HG03095 (cell line): ENCODE measurements around the gene NSF.
"Not testable (repeated sequence)": the region's sequence is repeated elsewhere in the genome, so short reads cannot be mapped to it uniquely, and the experiment has no call there.

Experiments used
- ATAC-seq: cut with Tn5 transposase; IDR thresholded peaks from one replicate; pipeline ENCODE4 v1.9.1; 2021; ENCODE audit warnings: moderate library complexity; ENCODE audit not compliant: unreplicated experiment

Gene NSF

DNA sequence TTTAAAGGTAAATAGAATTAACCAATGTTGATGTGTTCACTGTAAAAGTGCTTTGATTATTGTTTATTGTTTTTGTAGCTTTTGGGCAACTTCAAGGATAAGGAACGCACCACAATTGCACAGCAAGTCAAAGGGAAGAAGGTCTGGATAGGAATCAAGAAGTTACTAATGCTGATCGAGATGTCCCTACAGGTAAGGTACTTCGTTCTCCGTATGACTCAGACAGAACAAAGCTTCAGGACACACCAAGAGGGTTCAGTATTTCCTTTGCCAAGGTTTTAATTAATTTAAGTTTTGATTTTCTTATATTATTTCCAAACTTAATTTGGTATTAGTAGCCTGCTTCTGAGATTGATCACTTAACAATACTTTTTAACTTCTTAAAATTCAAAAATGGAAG is 161.0 kb downstream of the NSF start:
- ATAC-seq = no peak

- no peak for ATAC-seq
These were observed 163.3 kb downstream of the NSF start for GRCh38 chr17:46753776-46754175.

DNA sequence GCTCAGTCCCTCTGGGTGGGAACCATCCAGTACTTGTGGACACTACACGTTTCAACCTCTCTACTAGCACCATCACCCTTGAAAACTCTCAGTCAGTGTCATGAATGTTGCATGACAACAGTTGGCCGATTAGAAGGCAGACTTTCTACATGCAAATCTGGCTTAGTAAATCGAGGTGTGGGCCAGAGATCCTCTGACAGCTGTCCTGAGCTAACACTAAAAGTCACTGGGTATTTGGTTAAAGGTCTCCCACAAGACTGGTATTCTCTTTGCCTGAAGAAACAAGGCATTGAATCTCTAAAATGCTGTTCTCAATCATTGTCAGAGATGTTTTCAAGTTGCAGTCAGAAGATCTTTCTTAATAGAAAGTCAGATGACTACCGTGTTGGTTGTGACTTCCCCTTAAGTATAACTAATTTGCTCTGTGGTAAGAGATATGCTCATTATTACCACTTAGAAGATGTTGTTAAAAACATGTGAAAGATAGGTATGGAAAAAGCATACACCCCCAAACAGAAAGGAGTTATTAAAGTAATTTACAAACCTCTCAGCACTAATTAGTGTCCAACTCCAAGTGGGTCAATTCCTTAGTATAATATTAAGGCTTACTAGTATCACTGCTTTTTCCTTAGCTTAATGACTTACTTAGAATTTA is 165.7 kb downstream of the NSF start:
- ATAC-seq = no peak

- ATAC-seq = no peak
These were observed 166.4 kb downstream of the NSF start for GRCh38 chr17:46756861-46757260.

DNA sequence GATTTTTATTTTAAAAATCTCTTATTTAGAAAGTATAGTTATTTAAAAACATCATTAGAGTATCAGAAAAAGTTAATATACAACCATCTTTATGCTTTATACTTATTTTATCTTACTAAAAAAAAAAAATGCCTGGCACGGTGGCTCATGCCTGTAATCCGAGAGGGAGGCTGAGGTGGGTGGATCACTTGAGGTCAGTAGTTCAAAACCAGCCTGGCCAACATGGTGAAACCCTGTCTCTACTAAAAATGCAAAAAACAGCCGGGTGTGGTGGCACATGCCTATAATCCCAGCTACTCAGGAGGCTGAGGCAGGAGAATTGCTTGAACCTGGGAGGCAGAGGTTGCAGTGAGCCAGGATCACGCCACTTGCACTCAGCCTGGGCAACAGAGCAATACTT is 167.1 kb downstream of the NSF start:
- ATAC-seq = not testable (repeated sequence)

DNA sequence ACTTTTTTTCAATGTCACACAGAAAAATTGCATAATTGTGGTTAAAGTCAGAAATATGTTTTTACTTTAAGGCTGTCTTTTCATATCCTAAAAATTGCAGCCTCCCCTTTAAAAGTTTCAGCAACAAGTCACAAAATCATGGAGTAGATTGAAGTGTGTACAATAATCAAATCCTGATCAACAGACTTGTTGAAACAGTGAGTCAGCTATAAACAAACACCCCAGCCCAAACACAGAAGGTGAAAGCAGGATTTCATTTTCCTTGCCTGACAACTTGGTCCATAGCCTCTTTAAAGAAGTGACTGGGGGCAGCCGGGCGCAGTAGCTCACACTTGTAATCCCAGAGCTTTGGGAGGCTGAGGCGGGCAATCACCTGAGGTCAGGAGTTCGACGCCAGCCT is 168.1 kb downstream of the NSF start:
- ATAC-seq = no peak

- no peak for ATAC-seq
These were observed 168.7 kb downstream of the NSF start for GRCh38 chr17:46759141-46759540.

GRCh38 chr17:46763416-46763815 is 172.9 kb downstream of the NSF start:
- no peak for ATAC-seq

DNA sequence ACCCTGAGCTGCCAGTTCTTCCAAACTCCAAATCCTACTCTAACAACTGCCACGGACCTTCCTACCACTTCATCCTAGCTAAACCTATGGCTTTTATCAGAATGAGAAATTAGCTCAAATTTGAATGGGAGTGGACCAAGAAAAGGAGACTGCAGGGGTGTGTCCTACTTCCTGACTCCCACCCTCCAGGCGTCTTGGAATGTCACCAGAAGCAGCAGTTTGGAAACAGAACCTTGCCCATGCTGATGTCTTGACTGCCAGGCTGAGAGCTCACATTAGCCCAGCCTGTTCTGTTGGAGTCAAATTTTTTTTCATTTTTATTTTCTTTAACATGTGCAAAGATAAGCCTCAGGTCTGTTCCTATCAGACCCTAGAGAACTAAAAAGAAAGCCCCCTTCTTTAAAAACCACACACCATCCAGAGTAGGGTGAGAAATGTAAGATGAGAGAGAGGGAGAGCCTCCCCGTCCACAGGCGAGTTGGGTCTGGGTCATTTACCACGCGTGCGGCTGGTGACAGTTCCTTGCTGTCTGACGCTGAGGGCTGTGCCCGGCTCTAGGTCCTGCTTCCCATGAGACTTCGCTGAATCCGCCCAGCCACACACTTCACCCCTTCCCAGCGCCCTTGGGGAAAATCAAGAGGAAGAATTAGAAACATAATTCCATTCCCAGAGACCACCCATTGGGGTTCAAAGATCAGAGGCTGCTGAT is 173.7 kb downstream of the NSF start:
- ATAC-seq = no peak

GRCh38 chr17:46764709-46765401 is 174.4 kb downstream of the NSF start:
- ATAC-seq = no peak

- no peak for ATAC-seq
These were observed 175.0 kb downstream of the NSF start for GRCh38 chr17:46765453-46765852.

- no peak for ATAC-seq
These were observed 176.3 kb downstream of the NSF start for GRCh38 chr17:46766493-46767491.

DNA sequence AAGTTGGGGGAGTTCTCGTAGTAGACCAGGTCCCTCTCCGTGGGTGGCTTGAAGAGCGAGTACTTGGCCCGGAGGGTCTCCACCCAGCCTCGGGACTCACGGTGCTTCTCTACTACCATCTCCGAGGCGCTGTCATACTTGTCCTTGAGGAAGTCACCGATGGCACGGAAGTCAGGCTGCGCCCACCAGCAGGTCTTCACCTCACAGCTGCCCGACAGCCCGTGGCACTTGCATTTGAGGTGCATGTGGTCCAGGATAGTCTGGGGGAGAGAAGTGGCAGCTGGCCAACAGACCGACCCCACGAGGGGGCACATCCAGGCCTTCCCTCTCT is 178.0 kb downstream of the NSF start:
- no peak for ATAC-seq

GRCh38 chr17:46768896-46769295 is 178.4 kb downstream of the NSF start:
- not testable (repeated sequence) for ATAC-seq

DNA sequence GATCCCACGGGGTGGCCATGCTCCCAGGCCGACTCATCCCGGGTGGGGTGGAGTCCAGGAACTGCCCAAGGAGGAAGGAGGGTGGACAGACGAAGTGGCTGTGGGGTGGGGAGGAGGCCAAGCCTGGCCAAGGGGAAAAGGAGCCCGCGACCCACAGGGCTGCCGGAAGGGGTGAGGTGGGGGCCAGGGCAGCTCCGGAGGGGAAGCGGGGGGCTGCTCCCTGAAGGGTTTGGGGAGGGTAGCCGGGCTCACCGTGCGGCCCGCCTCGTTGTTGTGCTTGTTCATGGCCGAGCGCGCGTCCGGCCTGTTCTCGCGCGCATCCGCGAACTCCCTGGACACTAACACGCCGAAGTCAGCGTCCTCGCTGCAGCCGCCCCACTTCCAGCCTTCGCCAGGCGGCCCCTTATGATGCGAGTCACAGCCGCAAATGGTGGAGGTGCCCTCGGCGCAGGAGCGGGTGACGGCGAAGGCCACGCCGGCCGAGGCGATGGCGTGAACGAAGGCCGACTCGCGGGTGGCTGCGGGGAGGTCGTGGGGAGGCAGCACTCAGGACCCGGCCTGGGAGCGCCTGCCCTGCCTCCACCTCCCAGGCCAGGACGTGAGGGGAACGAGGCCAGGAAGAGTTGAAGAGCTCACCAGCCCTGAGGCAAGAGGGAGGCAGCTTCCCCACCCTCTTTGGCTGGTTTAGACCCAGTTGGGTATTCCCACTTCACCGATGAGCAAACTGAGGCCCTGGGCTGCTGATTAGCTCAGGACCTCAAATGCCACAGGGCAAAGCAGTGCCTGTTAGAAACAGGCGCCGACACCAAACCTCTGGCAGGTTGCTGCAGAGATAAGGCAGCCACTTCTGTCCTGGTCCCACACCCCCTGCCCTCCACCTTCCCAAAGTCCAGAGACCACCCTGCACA is 179.3 kb downstream of the NSF start:
- no peak for ATAC-seq

DNA sequence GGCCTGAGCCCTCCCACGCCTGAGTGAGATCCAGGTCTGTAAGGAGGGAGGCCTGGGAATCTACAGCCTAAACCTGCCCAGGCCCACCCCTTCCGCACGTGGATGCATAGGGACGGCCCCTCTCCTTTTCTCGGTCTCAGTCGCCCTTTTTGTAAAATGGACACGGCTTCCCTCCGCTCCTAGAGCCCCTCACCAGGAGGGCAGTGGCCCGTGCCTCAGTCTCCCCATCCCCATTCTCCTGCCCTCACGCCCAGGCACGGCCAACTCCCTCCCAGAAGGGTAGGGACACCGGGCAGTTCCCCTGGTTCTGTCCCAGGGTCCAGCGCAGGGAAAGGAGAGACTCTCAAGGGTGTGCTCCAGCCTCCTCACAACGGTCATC is 180.0 kb downstream of the NSF start:
- no peak for ATAC-seq

GRCh38 chr17:46770818-46771560 is 180.5 kb downstream of the NSF start:
- ATAC-seq = no peak

DNA sequence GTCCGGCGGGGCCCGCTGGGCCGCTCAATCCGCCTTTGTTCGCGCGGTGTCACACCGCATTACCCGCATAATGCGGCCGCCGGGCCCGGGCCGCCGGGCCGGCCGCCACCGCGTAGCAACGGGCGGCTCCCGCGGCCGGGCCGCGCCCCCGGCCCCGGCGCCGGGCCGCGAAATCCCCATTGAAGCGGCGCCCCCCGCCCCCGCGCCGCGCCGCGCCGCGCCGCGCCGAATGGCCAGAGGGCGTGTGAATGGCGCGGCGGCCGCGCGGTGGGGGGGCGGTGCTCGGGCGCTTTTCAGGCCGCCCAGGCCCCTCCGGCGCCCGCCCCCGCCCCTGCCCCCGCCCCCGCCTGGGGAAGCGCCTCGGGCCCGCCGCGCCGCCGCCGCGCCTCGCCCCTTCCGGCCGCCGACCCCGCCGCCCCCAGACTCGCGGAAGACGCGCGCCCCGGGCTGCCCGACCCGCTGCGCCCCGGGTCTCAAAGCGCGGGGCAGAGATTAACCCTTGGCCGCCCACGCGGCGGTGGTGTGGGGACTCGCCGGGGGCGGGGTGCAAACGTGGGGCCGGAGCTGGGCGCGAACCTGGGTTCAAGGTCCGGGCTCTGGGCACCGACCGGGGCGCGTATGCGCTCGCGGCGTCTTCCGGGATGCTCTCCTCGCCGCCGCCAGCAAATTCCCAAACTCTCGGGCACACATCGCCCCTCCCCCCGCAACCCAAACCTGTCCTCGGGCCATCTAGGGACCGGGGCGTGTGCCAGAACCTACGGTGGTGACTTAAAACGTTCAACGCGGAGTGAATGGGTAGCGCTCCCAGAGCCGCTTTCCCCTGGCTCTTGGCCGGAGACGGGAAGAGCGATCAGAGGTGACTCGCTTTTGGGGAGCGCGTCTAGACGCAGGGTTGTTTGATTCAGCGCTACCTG is 181.3 kb downstream of the NSF start:
- ATAC-seq = no peak
